NCI-H2081 (cell line): ENCODE results near the gene CFAP210.
A peak's percentile ranks its signal among the peaks of the same experiment; 100 is the strongest.
"Not testable (repeated sequence)": the region's sequence is repeated elsewhere in the genome, so short reads cannot be mapped to it uniquely, and the experiment has no call there.

ENCODE experiments used
- DNase-seq, 2 experiments: peaks; one replicate each; lab custom pipeline; 2025; lab: John Stamatoyannopoulos, UW

CFAP210 gene

GRCh38 chr2:169712791-169713227 lies 18.6 kb upstream of the CFAP210 start:
- no peak for DNase-seq

- peak in 1 of 2 experiments; percentile 10 for DNase-seq
Measured at GRCh38 chr2:169711751-169712509, 17.7 kb upstream of the CFAP210 start.

GRCh38 chr2:169709981-169710380 lies 15.8 kb upstream of the CFAP210 start:
- DNase-seq = no peak

- DNase-seq = no peak
Measured at GRCh38 chr2:169709331-169709730, 15.1 kb upstream of the CFAP210 start.

GRCh38 chr2:169707626-169708025 lies 13.4 kb upstream of the CFAP210 start:
- no peak for DNase-seq

GRCh38 chr2:169705927-169706326 lies 11.7 kb upstream of the CFAP210 start:
- no peak for DNase-seq

GRCh38 chr2:169704160-169704708 lies 10.0 kb upstream of the CFAP210 start:
- no peak for DNase-seq

GRCh38 chr2:169702996-169703395 lies 8.8 kb upstream of the CFAP210 start:
- DNase-seq = no peak

GRCh38 chr2:169699173-169699572 lies 5.0 kb upstream of the CFAP210 start:
- not testable (repeated sequence) for DNase-seq

- no peak for DNase-seq
Measured at GRCh38 chr2:169696381-169696780, 2.2 kb upstream of the CFAP210 start.

- no peak for DNase-seq
Measured at GRCh38 chr2:169694894-169695260, 672 bp upstream of the CFAP210 start.

GRCh38 chr2:169693360-169693759 lies 845 bp downstream of the CFAP210 start:
- no peak for DNase-seq

GRCh38 chr2:169692718-169693117 lies 1.5 kb downstream of the CFAP210 start:
- no peak for DNase-seq

GRCh38 chr2:169690958-169691357 lies 3.2 kb downstream of the CFAP210 start:
- no peak for DNase-seq

GRCh38 chr2:169687943-169688342 lies 6.3 kb downstream of the CFAP210 start:
- DNase-seq = not testable (repeated sequence)

- DNase-seq = not testable (repeated sequence)
Measured at GRCh38 chr2:169686825-169687224, 7.4 kb downstream of the CFAP210 start.

- not testable (repeated sequence) for DNase-seq
Measured at GRCh38 chr2:169684712-169685111, 9.5 kb downstream of the CFAP210 start.

- DNase-seq = no peak
Measured at GRCh38 chr2:169684135-169684565, 10.1 kb downstream of the CFAP210 start.

GRCh38 chr2:169683425-169684134 lies 10.6 kb downstream of the CFAP210 start:
- peak in 1 of 2 experiments; percentile 8 for DNase-seq

- DNase-seq = no peak
Measured at GRCh38 chr2:169683054-169683424, 11.2 kb downstream of the CFAP210 start.

GRCh38 chr2:169676850-169677249 lies 17.4 kb downstream of the CFAP210 start:
- no peak for DNase-seq

GRCh38 chr2:169676357-169676756 lies 17.8 kb downstream of the CFAP210 start:
- no peak for DNase-seq

- DNase-seq = no peak
Measured at GRCh38 chr2:169673921-169674320, 20.3 kb downstream of the CFAP210 start.
